AG04449 (cell line): Measurements from ENCODE around the gene IRF4.

Experiments
- CTCF ChIA-PET: fragments of 350-600 bp; formaldehyde crosslinking; extraction: SDS; loops from one replicate; lab custom pipeline; 2021; ENCODE audit warnings: antibody characterized with exemption; lab: Yijun Ruan, JAX
- POLR2A ChIA-PET: fragments of 400-600, 350-600 bp; formaldehyde crosslinking; extraction: SDS; loops from one replicate; lab custom pipeline; 2020; ENCODE audit warnings: antibody characterized with exemption, inconsistent platforms; lab: Yijun Ruan, JAX
- DNase-seq: peaks from one replicate; pipeline ENCODE4 v3.0.0-alpha.2; 2010; ENCODE audit warnings: low read depth, low spot score
- H3K4me3 ChIP-seq: 2 replicates; pipeline ENCODE4 v1.5.1; 2011; ENCODE audit warnings: low read depth, mild to moderate bottlenecking, control low read depth, low read length
- TF ChIP-seq, protein P1 (sequence below): IDR thresholded peaks from one replicate; pipeline ENCODE4 v1.5.1; 2011; ENCODE audit warnings: mild to moderate bottlenecking, moderate library complexity, low read length, control low read depth, inconsistent platforms; ENCODE audit not compliant: insufficient read depth; ENCODE audit errors: missing control alignments

IRF4 gene

DNA sequence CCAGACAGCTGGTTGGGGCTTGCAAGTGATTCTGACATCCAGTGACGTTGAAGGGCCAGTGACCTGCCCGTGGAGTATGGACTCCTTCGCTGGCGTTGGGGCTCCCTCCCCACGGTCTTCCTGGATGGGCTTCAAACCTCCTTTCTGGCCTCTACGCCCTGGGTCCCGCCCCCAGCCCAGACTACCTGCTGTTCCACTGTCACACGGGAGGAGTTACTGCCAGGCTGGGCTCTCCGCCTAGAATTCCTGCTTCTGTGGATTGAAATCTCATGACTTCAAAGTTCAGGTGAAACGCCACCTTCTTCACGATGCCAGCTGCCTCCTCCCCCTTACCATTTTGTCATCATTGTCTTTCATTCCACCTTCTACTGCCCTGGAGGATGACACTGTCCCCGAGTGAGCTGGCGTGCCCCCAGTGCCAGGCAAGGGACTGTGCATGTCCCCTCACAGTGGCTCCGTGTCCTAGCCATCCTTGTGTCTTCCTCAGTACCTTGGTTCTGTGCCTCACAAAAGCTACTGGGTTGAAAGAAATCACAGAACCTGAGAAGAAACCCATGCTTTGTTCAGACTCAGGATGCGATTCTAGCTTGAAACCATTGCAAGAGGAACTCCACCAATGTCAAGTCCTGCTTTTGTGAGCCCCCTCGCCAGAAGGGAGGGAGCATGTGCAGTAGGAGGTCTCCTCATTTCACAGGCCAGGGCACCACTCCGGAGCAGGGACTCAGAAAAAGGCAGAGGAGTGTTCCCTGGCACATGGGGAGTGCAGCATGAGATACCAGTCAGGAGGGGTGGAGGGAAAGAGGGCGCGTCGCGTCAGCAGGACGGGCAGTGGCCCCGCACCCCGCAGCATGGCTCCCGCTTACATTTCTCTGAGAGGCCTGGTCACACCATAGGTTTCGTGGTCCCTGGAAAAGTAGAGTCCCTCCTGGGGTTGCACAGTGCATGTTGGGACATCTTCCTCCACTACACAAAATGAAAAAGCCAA lies 11.0 kb upstream of the IRF4 start:
- DNase-seq = no peak
- TF ChIP-seq, protein P1, sequence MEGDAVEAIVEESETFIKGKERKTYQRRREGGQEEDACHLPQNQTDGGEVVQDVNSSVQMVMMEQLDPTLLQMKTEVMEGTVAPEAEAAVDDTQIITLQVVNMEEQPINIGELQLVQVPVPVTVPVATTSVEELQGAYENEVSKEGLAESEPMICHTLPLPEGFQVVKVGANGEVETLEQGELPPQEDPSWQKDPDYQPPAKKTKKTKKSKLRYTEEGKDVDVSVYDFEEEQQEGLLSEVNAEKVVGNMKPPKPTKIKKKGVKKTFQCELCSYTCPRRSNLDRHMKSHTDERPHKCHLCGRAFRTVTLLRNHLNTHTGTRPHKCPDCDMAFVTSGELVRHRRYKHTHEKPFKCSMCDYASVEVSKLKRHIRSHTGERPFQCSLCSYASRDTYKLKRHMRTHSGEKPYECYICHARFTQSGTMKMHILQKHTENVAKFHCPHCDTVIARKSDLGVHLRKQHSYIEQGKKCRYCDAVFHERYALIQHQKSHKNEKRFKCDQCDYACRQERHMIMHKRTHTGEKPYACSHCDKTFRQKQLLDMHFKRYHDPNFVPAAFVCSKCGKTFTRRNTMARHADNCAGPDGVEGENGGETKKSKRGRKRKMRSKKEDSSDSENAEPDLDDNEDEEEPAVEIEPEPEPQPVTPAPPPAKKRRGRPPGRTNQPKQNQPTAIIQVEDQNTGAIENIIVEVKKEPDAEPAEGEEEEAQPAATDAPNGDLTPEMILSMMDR = no peak
- CTCF ChIA-PET = no interaction called here
- POLR2A ChIA-PET = no interaction called here
- no peak overlapping the region for H3K4me3 ChIP-seq

DNA sequence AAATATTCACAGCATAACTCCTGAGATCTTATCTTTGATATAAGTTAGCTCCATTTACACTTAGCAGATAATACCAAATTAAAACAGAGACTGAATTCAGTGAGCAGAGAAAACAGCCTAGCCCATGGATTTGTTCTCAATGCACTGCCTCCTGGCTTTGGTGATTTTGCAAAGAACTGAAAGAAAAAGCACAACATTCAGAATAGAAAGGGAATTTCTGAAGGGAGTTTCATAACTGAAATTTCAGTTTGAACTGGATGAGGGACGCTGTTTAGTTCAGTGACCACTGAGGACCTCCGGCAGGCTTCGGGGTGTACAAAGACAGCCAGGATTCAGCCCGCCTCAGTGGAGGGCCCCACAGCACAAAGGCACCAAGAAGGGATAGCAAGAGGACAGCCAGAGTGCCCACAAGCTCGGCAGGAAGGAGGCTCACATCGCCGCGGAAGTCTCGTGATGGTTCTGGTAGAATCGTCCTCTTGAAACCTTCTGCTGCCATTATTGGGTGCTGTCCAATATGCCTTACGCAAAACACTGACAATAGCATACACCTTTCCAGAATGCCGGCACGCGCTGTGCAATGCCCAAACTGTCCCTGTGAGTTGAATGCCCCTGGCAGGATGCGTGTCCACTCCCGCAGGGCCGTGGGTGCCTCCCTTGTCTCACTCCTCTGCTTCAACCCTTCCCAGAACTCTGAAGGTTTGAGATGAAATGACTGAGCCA lies 9.7 kb upstream of the IRF4 start:
- no peak for DNase-seq
- H3K4me3 ChIP-seq = no peak overlapping the region
- POLR2A ChIA-PET = no interaction called here
- TF ChIP-seq, protein P1 = no peak
- CTCF ChIA-PET = no interaction called here

DNA sequence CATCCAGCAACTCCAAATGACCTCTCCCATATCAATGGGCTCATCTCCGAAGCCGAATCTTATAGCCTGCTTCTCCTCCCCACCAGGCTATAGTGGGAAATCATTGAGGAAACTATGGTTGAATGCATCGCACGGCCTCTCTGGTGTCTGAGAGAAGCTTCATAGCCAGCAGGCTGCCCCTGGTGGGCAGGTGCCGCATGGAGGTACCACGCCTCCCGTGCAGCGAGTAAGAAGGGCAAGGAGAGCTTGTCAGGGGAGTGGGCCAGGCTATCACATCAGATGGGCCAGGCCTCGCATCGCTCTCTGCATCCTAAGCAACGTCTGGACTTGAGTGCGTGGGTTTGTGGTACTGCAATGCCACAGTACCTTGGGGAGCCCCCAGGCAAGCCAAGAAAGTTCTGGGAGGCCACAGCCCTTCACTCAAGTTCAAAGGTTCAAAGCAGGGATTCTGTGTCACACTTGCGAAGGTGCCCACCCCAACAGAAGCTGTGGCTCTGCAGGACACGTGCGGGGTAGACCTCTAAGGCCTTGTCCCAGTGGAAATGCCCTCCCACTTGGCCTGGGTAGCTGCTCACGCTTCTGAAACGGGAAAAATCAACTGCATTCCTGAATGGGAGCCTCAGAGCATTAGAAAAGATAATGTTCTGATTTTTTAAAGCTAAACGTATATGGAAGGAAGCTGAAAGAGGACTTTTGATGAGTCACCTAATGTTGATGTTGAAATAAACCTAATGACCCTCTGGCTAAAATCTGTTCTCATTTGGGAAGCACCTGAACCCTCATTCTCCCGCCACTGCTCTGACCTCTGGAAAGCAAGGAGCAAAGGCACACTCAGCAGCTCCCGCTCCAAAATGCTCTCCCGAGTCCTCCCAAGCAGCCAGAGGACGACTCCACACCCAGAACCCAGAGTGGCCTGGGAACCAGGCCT lies 8.4 kb upstream of the IRF4 start:
- CTCF ChIA-PET = no interaction called here
- POLR2A ChIA-PET = no interaction called here
- H3K4me3 ChIP-seq = no peak overlapping the region
- TF ChIP-seq, protein P1 = no peak
- no peak for DNase-seq

DNA sequence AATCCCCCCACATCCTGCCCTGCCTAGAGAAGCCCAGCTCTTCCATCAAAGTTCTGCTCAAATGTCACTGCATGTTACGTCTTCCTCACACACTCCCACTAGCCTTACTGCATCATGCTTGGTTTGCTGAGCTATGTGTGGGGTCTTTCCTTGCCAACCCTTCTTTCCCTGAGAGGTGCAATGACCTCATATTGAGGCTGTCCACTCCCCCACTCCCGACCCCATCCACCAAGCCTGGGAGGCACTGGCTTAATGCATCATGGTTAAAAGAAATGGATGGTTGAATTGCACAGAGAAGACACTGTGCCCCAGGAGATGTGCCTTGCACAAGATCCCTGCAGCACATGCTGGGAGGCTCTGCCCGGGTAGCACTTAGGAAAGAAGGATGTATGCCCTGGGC lies 7.7 kb upstream of the IRF4 start:
- H3K4me3 ChIP-seq = no peak overlapping the region
- CTCF ChIA-PET = no interaction called here
- DNase-seq = no peak
- TF ChIP-seq, protein P1 = no peak
- POLR2A ChIA-PET = no interaction called here

DNA sequence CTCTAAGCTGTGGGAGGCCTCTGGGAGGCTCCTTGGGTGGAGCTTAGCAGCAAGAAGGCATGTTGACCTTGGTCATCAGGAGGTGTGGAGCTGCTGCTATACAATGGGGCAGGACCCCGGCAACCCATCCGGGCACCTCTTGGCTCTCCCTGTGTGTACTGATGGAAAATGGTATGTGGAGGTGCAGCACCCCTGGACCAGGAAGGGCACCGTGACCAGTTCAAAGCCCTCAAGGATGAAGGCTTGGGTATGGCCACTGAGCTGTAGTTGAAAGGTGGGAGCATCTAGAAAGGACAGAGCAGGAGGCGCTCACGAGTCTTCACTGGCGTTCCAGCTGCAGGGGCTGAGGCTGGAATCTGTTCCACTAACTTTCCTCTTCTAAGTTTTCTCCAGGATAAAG lies 6.7 kb upstream of the IRF4 start:
- TF ChIP-seq, protein P1 = no peak
- CTCF ChIA-PET = no interaction called here
- POLR2A ChIA-PET = no interaction called here

More for the DNA sequence above, 6.7 kb upstream of the IRF4 start:
- no peak for DNase-seq
- no peak overlapping the region for H3K4me3 ChIP-seq
